Thyroid gland (tissue), 4 donors: ENCODE results near the gene SERPINA12.

Experiments used
- POLR2A ChIP-seq, 2 donors: fragments of 450-650 bp; IDR thresholded peaks; one replicate each; pipeline ENCODE4 v1.6.1; 2017; ENCODE audit warnings: antibody characterized with exemption in 2 of 2, mild to moderate bottlenecking in 2 of 2, moderate library complexity in 1 of 2
- TF ChIP-seq, protein P1 (sequence below), 6 experiments: fragments of 200-600 bp in 3 of 6; fragments of 450-650 bp in 3 of 6; sonication (generic) in 3 of 6; IDR thresholded peaks; one replicate each; pipeline ENCODE4 v1.5.1; 2016 to 2019; ENCODE audit warnings: antibody characterized with exemption in 6 of 6, mild to moderate bottlenecking in 2 of 6, inconsistent platforms in 1 of 6, moderate library complexity in 1 of 6

DNA sequence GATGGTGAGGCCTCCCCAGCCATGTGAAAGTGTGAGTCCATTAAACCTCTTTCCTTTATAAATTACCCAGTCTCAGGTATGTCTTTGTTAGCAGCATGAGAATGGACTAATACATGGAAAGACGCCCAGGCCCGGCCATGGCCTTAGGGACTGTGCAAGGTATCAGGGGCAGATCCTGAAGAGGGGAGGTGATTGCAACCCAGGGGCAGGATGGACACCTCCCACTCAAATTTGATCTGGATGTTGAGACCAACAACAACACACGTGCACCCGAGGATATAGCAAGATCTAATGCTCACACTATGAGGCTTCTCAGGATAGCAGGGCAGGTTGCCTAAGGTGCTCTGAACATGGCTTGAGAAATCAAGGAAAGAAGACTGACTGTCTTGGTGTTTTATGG, 38.5 kb upstream of the SERPINA12 start:
- TF ChIP-seq POLR2A (IDR thresholded peaks at IDR 0.05): no peak
- TF ChIP-seq, protein P1, sequence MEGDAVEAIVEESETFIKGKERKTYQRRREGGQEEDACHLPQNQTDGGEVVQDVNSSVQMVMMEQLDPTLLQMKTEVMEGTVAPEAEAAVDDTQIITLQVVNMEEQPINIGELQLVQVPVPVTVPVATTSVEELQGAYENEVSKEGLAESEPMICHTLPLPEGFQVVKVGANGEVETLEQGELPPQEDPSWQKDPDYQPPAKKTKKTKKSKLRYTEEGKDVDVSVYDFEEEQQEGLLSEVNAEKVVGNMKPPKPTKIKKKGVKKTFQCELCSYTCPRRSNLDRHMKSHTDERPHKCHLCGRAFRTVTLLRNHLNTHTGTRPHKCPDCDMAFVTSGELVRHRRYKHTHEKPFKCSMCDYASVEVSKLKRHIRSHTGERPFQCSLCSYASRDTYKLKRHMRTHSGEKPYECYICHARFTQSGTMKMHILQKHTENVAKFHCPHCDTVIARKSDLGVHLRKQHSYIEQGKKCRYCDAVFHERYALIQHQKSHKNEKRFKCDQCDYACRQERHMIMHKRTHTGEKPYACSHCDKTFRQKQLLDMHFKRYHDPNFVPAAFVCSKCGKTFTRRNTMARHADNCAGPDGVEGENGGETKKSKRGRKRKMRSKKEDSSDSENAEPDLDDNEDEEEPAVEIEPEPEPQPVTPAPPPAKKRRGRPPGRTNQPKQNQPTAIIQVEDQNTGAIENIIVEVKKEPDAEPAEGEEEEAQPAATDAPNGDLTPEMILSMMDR (IDR thresholded peaks at IDR 0.05): no peak
